GM12878 (cell line): ENCODE measurements around the gene ORMDL1. TPM values are rescaled to one million over a fixed set of nuclear protein-coding genes. Genes with fewer than 3 reads are reported as not detected.
A peak's percentile ranks its signal among the peaks of the same experiment; 100 is the strongest.

Experiments used
- BRCA1 ChIP-seq: IDR thresholded peaks from 2 replicates; pipeline ENCODE4 v1.6.1; 2011; ENCODE audit warnings: low read depth, low read length, improper control_type of control experiment
- EED ChIP-seq: sonication (generic); IDR thresholded peaks from 2 replicates; pipeline ENCODE4 v1.6.1; 2016; ENCODE audit warnings: antibody characterized with exemption, low read depth
- HDAC2 ChIP-seq: fragments of 200-600 bp; sonication (generic); IDR thresholded peaks from 2 replicates; pipeline ENCODE4 v1.6.1; 2017
- KLF5 ChIP-seq: fragments of 450-650 bp; IDR thresholded peaks from 2 replicates; pipeline ENCODE4 v1.6.1; 2014; ENCODE audit warnings: mild to moderate bottlenecking; ENCODE audit not compliant: partially characterized antibody
- MEF2B ChIP-seq: fragments of 450-650 bp; IDR thresholded peaks from 2 replicates; pipeline ENCODE4 v1.6.1; 2018; ENCODE audit warnings: mild to moderate bottlenecking, moderate library complexity; ENCODE audit not compliant: partially characterized antibody, poor library complexity, severe bottlenecking
- MLLT1 ChIP-seq: fragments of 450-650 bp; IDR thresholded peaks from 2 replicates; pipeline ENCODE4 v1.6.1; 2016; ENCODE audit warnings: mild to moderate bottlenecking
- MTA2 ChIP-seq: fragments of 450-650 bp; IDR thresholded peaks from 2 replicates; pipeline ENCODE4 v1.6.1; 2016; ENCODE audit warnings: low read depth, mild to moderate bottlenecking, moderate library complexity
- NR2C1 ChIP-seq: fragments of 450-650 bp; IDR thresholded peaks from 2 replicates; pipeline ENCODE4 v1.6.1; 2017; ENCODE audit warnings: antibody characterized with exemption, mild to moderate bottlenecking, moderate library complexity
- NRF1 ChIP-seq: conservative IDR thresholded peaks from 2 replicates; pipeline ENCODE4 v1.6.1; 2011; ENCODE audit warnings: mild to moderate bottlenecking, low read depth, low read length, improper control_type of control experiment
- POU2F2 ChIP-seq: IDR thresholded peaks from 3 replicates; pipeline ENCODE4 v1.6.1; 2011; ENCODE audit warnings: low read depth, mild to moderate bottlenecking, low read length, borderline replicate concordance
- RAD21 ChIP-seq: IDR thresholded peaks from 2 replicates; pipeline ENCODE4 v1.6.1; 2011; ENCODE audit warnings: mild to moderate bottlenecking, low read depth, low read length, moderate library complexity; ENCODE audit not compliant: insufficient read depth
- RBBP5 ChIP-seq: fragments of 200-600 bp; sonication (generic); conservative IDR thresholded peaks from 2 replicates; pipeline ENCODE4 v1.6.1; 2016
- SMAD5 ChIP-seq: IDR thresholded peaks from 2 replicates; pipeline ENCODE4 v1.6.1; 2016; ENCODE audit warnings: antibody characterized with exemption, low read depth
- SMC3 ChIP-seq: IDR thresholded peaks from 2 replicates; pipeline ENCODE4 v1.6.1; 2011; ENCODE audit warnings: low read length, improper control_type of control experiment, borderline replicate concordance
- SUZ12 ChIP-seq: fragments of 200-600 bp; sonication (generic); IDR thresholded peaks from one replicate; pipeline ENCODE4 v1.6.1; 2018; ENCODE audit warnings: antibody characterized with exemption, mild to moderate bottlenecking; ENCODE audit not compliant: unreplicated experiment
- TARDBP ChIP-seq: IDR thresholded peaks from 2 replicates; pipeline ENCODE4 v1.6.1; 2016; ENCODE audit warnings: borderline replicate concordance
- TCF3 ChIP-seq: IDR thresholded peaks from 2 replicates; pipeline ENCODE4 v1.6.1; 2012; ENCODE audit warnings: low read depth, mild to moderate bottlenecking, low read length, borderline replicate concordance; ENCODE audit not compliant: insufficient read depth
- YY1 ChIP-seq: IDR thresholded peaks from 2 replicates; pipeline ENCODE4 v1.6.1; 2011; ENCODE audit warnings: low read depth, mild to moderate bottlenecking, low read length
- ZNF207 ChIP-seq: fragments of 450-650 bp; IDR thresholded peaks from 2 replicates; pipeline ENCODE4 v1.6.1; 2014; ENCODE audit warnings: antibody characterized with exemption, mild to moderate bottlenecking, borderline replicate concordance
- ZNF384 ChIP-seq: IDR thresholded peaks from 2 replicates; pipeline ENCODE4 v1.6.1; 2012; ENCODE audit warnings: low read depth, mild to moderate bottlenecking, low read length, improper control_type of control experiment, borderline replicate concordance
- ZNF687 ChIP-seq: fragments of 450-650 bp; IDR thresholded peaks from 2 replicates; pipeline ENCODE4 v1.6.1; 2017; ENCODE audit warnings: mild to moderate bottlenecking, moderate library complexity
- ZSCAN29 ChIP-seq: fragments of 450-650 bp; IDR thresholded peaks from 2 replicates; pipeline ENCODE4 v1.6.1; 2017; ENCODE audit warnings: mild to moderate bottlenecking, moderate library complexity
- ZZZ3 ChIP-seq: IDR thresholded peaks from 2 replicates; pipeline ENCODE4 v1.6.1; 2011; ENCODE audit warnings: low read depth; ENCODE audit not compliant: control insufficient read depth, insufficient read length
- polyA plus RNA-seq, 11 experiments: library from polyadenylated mRNA; depleted of rRNA in 4 of 11; unstranded in 6 of 11; stranded (reverse) in 5 of 11; fragments of >200 nt; fragmentation: Nextera tagmentation in 4 of 11; fragmentation: Illumina TruSeq in 1 of 11; extraction: Ambion mirVana in 4 of 11; extraction: Trizol in 1 of 11; gene quantifications; 1 replicate in 1 of 11; 2 replicates in 10 of 11; pipeline versions ENCODE4 v1.2.1 to v1.2.3, GENCODE V29; 2011 to 2016; ENCODE audit warnings: inconsistent platforms in 2 of 11, missing spikeins in 2 of 11, low read depth in 1 of 11
- total RNA-seq, 4 experiments: library from RNA; depleted of rRNA in 3 of 4; stranded (reverse); fragments of >200 nt in 3 of 4; fragmentation: Illumina TruSeq in 1 of 4; extraction: Trizol in 1 of 4; gene quantifications; 2 replicates each; pipeline versions ENCODE4 v1.2.1 to v1.2.3, GENCODE V29; 2013 to 2021
- TF ChIP-seq, protein P1 (sequence below): fragments of 450-650 bp; IDR thresholded peaks from 2 replicates; pipeline ENCODE4 v1.6.1; 2014; ENCODE audit warnings: mild to moderate bottlenecking
- TF ChIP-seq, protein P2 (sequence below): IDR thresholded peaks from 2 replicates; pipeline ENCODE4 v1.6.1; 2011; ENCODE audit warnings: mild to moderate bottlenecking, low read depth, low read length, moderate library complexity; ENCODE audit not compliant: insufficient replicate concordance

ORMDL1 gene
- total and polyA plus RNA-seq, 10 of the 15 experiments (the other 5 are each of a cell fraction or from before 2014, with no cell fraction given) = 62.6 to 161 (median 95.7) TPM

DNA sequence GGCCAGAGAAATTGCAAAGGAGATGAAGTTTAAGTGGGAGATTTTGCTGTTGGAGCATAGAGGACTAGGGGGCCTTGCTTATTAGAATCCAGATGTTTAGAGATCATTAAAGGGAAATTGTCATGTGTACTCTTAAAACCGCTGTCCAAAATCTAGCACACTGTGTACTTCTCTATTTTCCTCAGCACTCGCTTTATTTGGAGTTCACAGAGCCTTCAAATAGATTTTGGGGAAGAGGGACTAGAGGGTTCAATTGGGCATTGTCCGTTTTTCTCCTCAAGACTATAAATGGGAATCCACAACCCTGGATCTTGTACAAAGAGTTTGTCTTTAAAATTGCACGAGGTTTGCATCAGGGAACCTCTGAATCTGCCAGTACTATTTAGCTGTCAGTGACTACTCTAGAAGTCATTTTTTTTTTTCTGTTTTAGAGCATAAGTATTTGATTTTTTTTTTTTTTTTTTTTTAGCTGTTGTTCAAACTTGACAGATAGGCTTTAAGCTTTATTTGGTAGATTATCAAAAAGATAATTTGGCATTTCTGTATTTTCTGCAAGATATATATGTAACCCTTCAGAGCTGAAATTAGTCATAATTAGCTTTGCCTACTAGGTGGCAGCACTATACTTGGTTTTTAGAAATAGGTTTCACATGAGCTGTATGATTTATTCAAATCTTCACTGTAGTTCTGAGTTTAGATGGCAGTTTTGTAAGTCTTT is 14.3 kb upstream of the ORMDL1 start (continued):
- TF ChIP-seq ZNF687 (no peak), SMAD5 (no peak), BRCA1 (no peak), ZNF207 (no peak), SUZ12 (no peak), RBBP5 (no peak), MLLT1 (no peak), NR2C1 (no peak), YY1 (no peak), ZNF384 (no peak), HDAC2 (no peak), MTA2 (no peak), SMC3 (peak; percentile 41; the same call in 1 of the 2 replicates), TARDBP (no peak), NRF1 (no peak), EED (no peak), KLF5 (no peak), MEF2B (no peak), ZSCAN29 (no peak), ZZZ3 (no peak), RAD21 (peak; percentile 77), POU2F2 (0 out of 3 replicates have a peak, but pooled peaks have one; percentile 33), TCF3 (no peak)
- TF ChIP-seq, protein P1, sequence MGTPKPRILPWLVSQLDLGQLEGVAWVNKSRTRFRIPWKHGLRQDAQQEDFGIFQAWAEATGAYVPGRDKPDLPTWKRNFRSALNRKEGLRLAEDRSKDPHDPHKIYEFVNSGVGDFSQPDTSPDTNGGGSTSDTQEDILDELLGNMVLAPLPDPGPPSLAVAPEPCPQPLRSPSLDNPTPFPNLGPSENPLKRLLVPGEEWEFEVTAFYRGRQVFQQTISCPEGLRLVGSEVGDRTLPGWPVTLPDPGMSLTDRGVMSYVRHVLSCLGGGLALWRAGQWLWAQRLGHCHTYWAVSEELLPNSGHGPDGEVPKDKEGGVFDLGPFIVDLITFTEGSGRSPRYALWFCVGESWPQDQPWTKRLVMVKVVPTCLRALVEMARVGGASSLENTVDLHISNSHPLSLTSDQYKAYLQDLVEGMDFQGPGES = no peak
- TF ChIP-seq, protein P2, sequence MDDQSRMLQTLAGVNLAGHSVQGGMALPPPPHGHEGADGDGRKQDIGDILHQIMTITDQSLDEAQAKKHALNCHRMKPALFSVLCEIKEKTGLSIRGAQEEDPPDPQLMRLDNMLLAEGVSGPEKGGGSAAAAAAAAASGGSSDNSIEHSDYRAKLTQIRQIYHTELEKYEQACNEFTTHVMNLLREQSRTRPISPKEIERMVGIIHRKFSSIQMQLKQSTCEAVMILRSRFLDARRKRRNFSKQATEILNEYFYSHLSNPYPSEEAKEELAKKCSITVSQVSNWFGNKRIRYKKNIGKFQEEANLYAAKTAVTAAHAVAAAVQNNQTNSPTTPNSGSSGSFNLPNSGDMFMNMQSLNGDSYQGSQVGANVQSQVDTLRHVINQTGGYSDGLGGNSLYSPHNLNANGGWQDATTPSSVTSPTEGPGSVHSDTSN = no peak
